Skeletal muscle tissue (tissue), 4 donors: ENCODE measurements around the gene HSD17B14. TPM values are rescaled to one million over a fixed set of nuclear protein-coding genes. Genes with fewer than 3 reads are reported as not detected.
A peak's percentile ranks its signal among the peaks of the same experiment; 100 is the strongest.

Source experiments
- H3K27ac ChIP-seq: one replicate; pipeline ENCODE4 v1.7.0; 2013; ENCODE audit warnings: mild to moderate bottlenecking, low read depth, low read length, inconsistent platforms
- H3K27me3 ChIP-seq, 3 donors: one replicate each; pipeline ENCODE4 v1.7.0; 2013; ENCODE audit warnings: low read length in 3 of 3; ENCODE audit not compliant: control insufficient read depth in 3 of 3, insufficient read depth in 3 of 3
- H3K36me3 ChIP-seq, 3 donors: one replicate each; pipeline ENCODE4 v1.7.0; 2013; ENCODE audit warnings: low read length in 3 of 3; ENCODE audit not compliant: control insufficient read depth in 3 of 3, insufficient read depth in 3 of 3
- H3K4me1 ChIP-seq, 3 donors: one replicate each; pipeline ENCODE4 v1.7.0; 2013; ENCODE audit warnings: low read length in 3 of 3, mild to moderate bottlenecking in 3 of 3; ENCODE audit not compliant: control insufficient read depth in 3 of 3, insufficient read depth in 3 of 3
- H3K4me3 ChIP-seq, 3 donors: one replicate each; pipeline ENCODE4 v1.7.0; 2013; ENCODE audit warnings: low read length in 3 of 3
- H3K9ac ChIP-seq, 3 donors: one replicate each; pipeline ENCODE4 v1.7.0; 2013; ENCODE audit warnings: low read length in 3 of 3, mild to moderate bottlenecking in 3 of 3, moderate library complexity in 2 of 3, low read depth in 1 of 3
- H3K9me3 ChIP-seq, 3 donors: one replicate each; pipeline ENCODE4 v1.7.0; 2013; ENCODE audit warnings: low read length in 3 of 3; ENCODE audit not compliant: control insufficient read depth in 3 of 3
- total RNA-seq: library from RNA; depleted of rRNA; stranded (reverse); fragments of >200 nt; gene quantifications from one replicate; pipeline ENCODE4 v1.2.3, GENCODE V29; 2014
- donor health status: Osteomylitis.

The HSD17B14 gene
- total RNA-seq, 1 donor from 2014 or later: 0.52 TPM

- Histone ChIP-seq H3K9me3 (no peaks in the 10 kb centered on the region), H3K27me3 (no peaks in the 10 kb centered on the region), H3K27ac (peak overlapping the region; percentile 95), H3K4me1 (peaks cover 32 to 52% (median 47%) of the 10 kb centered on the region in 3 donors), H3K4me3 (peak overlapping the region in 1 of 3 donors; percentile 45), H3K9ac (peak overlapping the region; percentile 62 to 75 (median 69)), H3K36me3 (no peaks in the 10 kb centered on the region)
Observed at GRCh38 chr19:48815870-48816501, 20.3 kb downstream of the HSD17B14 start.

GRCh38 chr19:48814895-48815294 lies 21.4 kb downstream of the HSD17B14 start:
- Histone ChIP-seq H3K36me3 (no peaks in the 10 kb centered on the region), H3K9ac (peak overlapping the region in 1 of 3 donors; percentile 45), H3K4me3 (no peak overlapping the region), H3K9me3 (no peaks in the 10 kb centered on the region), H3K4me1 (peaks cover 39 to 56% (median 53%) of the 10 kb centered on the region in 3 donors), H3K27ac (peak overlapping the region; percentile 95), H3K27me3 (no peaks in the 10 kb centered on the region)

- Histone ChIP-seq H3K9me3 (no peaks in the 10 kb centered on the region), H3K4me3 (no peak overlapping the region), H3K36me3 (no peaks in the 10 kb centered on the region), H3K27me3 (no peaks in the 10 kb centered on the region), H3K27ac (peak overlapping the region; percentile 96), H3K4me1 (peaks cover 27 to 48% (median 46%) of the 10 kb centered on the region in 3 donors), H3K9ac (peak overlapping the region in 2 of 3 donors; percentile 88 to 90)
Observed at GRCh38 chr19:48813123-48813913, 23.0 kb downstream of the HSD17B14 start.

- peak overlapping the region; percentile 96 for H3K27ac ChIP-seq
- peaks cover 27 to 56% (median 51%) of the 10 kb centered on the region in 3 donors for H3K4me1 ChIP-seq
- peak overlapping the region; percentile 65 to 76 (median 75) for H3K4me3 ChIP-seq
- no peaks in the 10 kb centered on the region for H3K27me3 ChIP-seq
- H3K9me3 ChIP-seq: no peaks in the 10 kb centered on the region
- H3K36me3 ChIP-seq: peaks cover 0 to 4% (median 0%) of the 10 kb centered on the region in 3 donors
- H3K9ac ChIP-seq: peak overlapping the region; percentile 65 to 90 (median 88)
Observed at GRCh38 chr19:48812094-48812929, 24.0 kb downstream of the HSD17B14 start.

GRCh38 chr19:48810151-48810550 lies 26.1 kb downstream of the HSD17B14 start:
- peaks cover 19 to 48% (median 43%) of the 10 kb centered on the region in 3 donors for H3K4me1 ChIP-seq
- H3K9me3 ChIP-seq: no peaks in the 10 kb centered on the region
- H3K36me3 ChIP-seq: peaks cover 0 to 7% (median 3%) of the 10 kb centered on the region in 3 donors
- peak overlapping the region; percentile 72 to 76 (median 75) for H3K4me3 ChIP-seq
- H3K27ac ChIP-seq: peak overlapping the region; percentile 96
- peak overlapping the region; percentile 77 to 90 (median 88) for H3K9ac ChIP-seq
- no peaks in the 10 kb centered on the region for H3K27me3 ChIP-seq

- Histone ChIP-seq H3K27me3 (no peaks in the 10 kb centered on the region), H3K4me3 (no peak overlapping the region), H3K9ac (peak overlapping the region in 1 of 3 donors; percentile 40)
Observed at GRCh38 chr19:48807590-48808308, 28.5 kb downstream of the HSD17B14 start.

GRCh38 chr19:48806818-48807589 lies 29.3 kb downstream of the HSD17B14 start:
- Histone ChIP-seq H3K9me3 (no peaks in the 10 kb centered on the region), H3K36me3 (peaks cover 0 to 7% (median 3%) of the 10 kb centered on the region in 3 donors), H3K27me3 (no peaks in the 10 kb centered on the region), H3K27ac (no peak overlapping the region), H3K9ac (peak overlapping the region in 1 of 3 donors; percentile 40), H3K4me3 (peak overlapping the region in 1 of 3 donors; percentile 22), H3K4me1 (peaks cover 10 to 28% (median 28%) of the 10 kb centered on the region in 3 donors)

More at GRCh38 chr19:48807590-48808308, 28.5 kb downstream of the HSD17B14 start:
- H3K4me1 ChIP-seq: peaks cover 14 to 33% (median 32%) of the 10 kb centered on the region in 3 donors
- H3K9me3 ChIP-seq: no peaks in the 10 kb centered on the region
- no peak overlapping the region for H3K27ac ChIP-seq
- H3K36me3 ChIP-seq: peaks cover 0 to 7% (median 3%) of the 10 kb centered on the region in 3 donors

GRCh38 chr19:48806518-48806817 lies 29.8 kb downstream of the HSD17B14 start:
- peaks cover 0 to 7% (median 3%) of the 10 kb centered on the region in 3 donors for H3K36me3 ChIP-seq
- no peaks in the 10 kb centered on the region for H3K27me3 ChIP-seq
- no peak overlapping the region for H3K4me3 ChIP-seq
- H3K9ac ChIP-seq: no peak overlapping the region
- H3K4me1 ChIP-seq: peaks cover 10 to 28% (median 28%) of the 10 kb centered on the region in 3 donors
- H3K9me3 ChIP-seq: no peaks in the 10 kb centered on the region
- no peak overlapping the region for H3K27ac ChIP-seq
